H1 (cell line): ENCODE results near the gene SMIM41. TPM values are rescaled to one million over a fixed set of nuclear protein-coding genes. Genes with fewer than 3 reads are reported as not detected.

ENCODE experiments used
- CTCF ChIA-PET: fragments of 300-600 bp; sonication (Branson Sonifier 250); formaldehyde crosslinking; loops from one replicate; lab custom pipeline; 2021; ENCODE audit not compliant: partially characterized antibody; lab: Charles Lee
- POLR2A ChIA-PET: fragments of 300-600 bp; sonication (Branson Sonifier 250); formaldehyde crosslinking; loops from one replicate; lab custom pipeline; 2021; ENCODE audit warnings: inconsistent platforms; ENCODE audit not compliant: partially characterized antibody; lab: Charles Lee
- DNase-seq, 2 experiments: peaks; one replicate each; pipeline versions ENCODE4 v3.0.0 to v3.0.0-alpha.2; 2010 to 2022; ENCODE audit warnings: low spot score in 2 of 2, low read depth in 1 of 2, mixed read lengths in 1 of 2
- FAIRE-seq: peaks from 2 replicates; lab custom pipeline; 2011; peaks lifted over from hg19 to GRCh38; lab: Jason Lieb, UNC
- H2AFZ ChIP-seq: 2 replicates; pipeline ENCODE4 v1.8.1; 2012; ENCODE audit warnings: low read length, inconsistent platforms
- H2AK5ac ChIP-seq: 2 replicates; pipeline ENCODE4 v1.6.1; 2013; ENCODE audit warnings: low read depth, low read length
- H2BK120ac ChIP-seq: replicated peaks from 2 replicates; pipeline ENCODE3; 2013; ENCODE audit warnings: low read depth, low read length, inconsistent platforms
- H2BK12ac ChIP-seq: 2 replicates; pipeline ENCODE4 v1.6.1; 2013; ENCODE audit warnings: low read depth, low read length
- H2BK15ac ChIP-seq: 2 replicates; pipeline ENCODE4 v1.6.1; 2013; ENCODE audit warnings: low read length
- H2BK20ac ChIP-seq: 2 replicates; pipeline ENCODE4 v1.6.1; 2013; ENCODE audit warnings: low read length
- H2BK5ac ChIP-seq: 2 replicates; pipeline ENCODE4 v1.6.1; 2013; ENCODE audit warnings: low read depth, low read length
- H3K14ac ChIP-seq: 2 replicates; pipeline ENCODE4 v1.6.1; 2013; ENCODE audit warnings: inconsistent platforms; ENCODE audit not compliant: insufficient read length
- H3K18ac ChIP-seq: 2 replicates; pipeline ENCODE4 v1.6.1; 2013; ENCODE audit warnings: low read length; ENCODE audit errors: extremely low read depth
- H3K23ac ChIP-seq: 2 replicates; pipeline ENCODE4 v1.6.1; 2013; ENCODE audit warnings: inconsistent platforms; ENCODE audit not compliant: insufficient read length
- H3K23me2 ChIP-seq: 2 replicates; pipeline ENCODE4 v1.6.1; 2013; ENCODE audit warnings: low read depth, low read length
- H3K27ac ChIP-seq: 2 replicates; pipeline ENCODE4 v1.6.1; 2011; ENCODE audit warnings: low read depth, low read length, inconsistent platforms
- H3K27me3 ChIP-seq, 4 experiments: replicated peaks in 1 of 4; 1 replicate in 1 of 4; 2 replicates in 3 of 4; pipeline versions ENCODE4 v1.6.1 to v1.8.1; 2011 to 2013; ENCODE audit warnings: low read length in 3 of 4, mild to moderate bottlenecking in 3 of 4, inconsistent platforms in 2 of 4, mixed read lengths in 2 of 4, moderate library complexity in 1 of 4; ENCODE audit not compliant: control insufficient read depth in 3 of 4, insufficient read depth in 3 of 4; ENCODE audit errors: extremely low read depth in 1 of 4
- H3K36me3 ChIP-seq, 4 experiments: 2 replicates each; pipeline versions ENCODE4 v1.6.1 to v1.8.1; 2011 to 2013; ENCODE audit warnings: mild to moderate bottlenecking in 4 of 4, low read length in 3 of 4, moderate library complexity in 2 of 4, control low read depth in 1 of 4, inconsistent platforms in 1 of 4; ENCODE audit not compliant: insufficient read depth in 4 of 4, control insufficient read depth in 2 of 4
- H3K4ac ChIP-seq: replicated peaks from 2 replicates; pipeline ENCODE3; 2013; ENCODE audit warnings: low read length, low read depth, mixed read lengths, inconsistent platforms; ENCODE audit not compliant: insufficient read length
- H3K4me1 ChIP-seq, 4 experiments: replicated peaks in 1 of 4; 1 replicate in 1 of 4; 2 replicates in 3 of 4; pipeline versions ENCODE4 v1.6.1 to v1.8.1; 2011 to 2013; ENCODE audit warnings: low read length in 3 of 4, inconsistent platforms in 2 of 4, mixed read lengths in 1 of 4; ENCODE audit not compliant: insufficient read depth in 4 of 4, control insufficient read depth in 3 of 4
- H3K4me2 ChIP-seq, 2 experiments: 2 replicates each; pipeline versions ENCODE4 v1.6.1 to v1.8.1; 2011 to 2013; ENCODE audit warnings: low read depth in 2 of 2, low read length in 2 of 2, control low read depth in 1 of 2, inconsistent platforms in 1 of 2, mild to moderate bottlenecking in 1 of 2; ENCODE audit not compliant: insufficient read depth in 1 of 2
- H3K4me3 ChIP-seq, 4 experiments: fragments of 200-600, 300-600 bp in 1 of 4; sonication (generic), shearing (Covaris generic), sonication (Bioruptor Twin) in 1 of 4; 2 replicates each; pipeline versions ENCODE4 v1.5.1 to v1.8.1; 2011 to 2016; ENCODE audit warnings: low read length in 4 of 4, low read depth in 3 of 4, control low read depth in 2 of 4, inconsistent platforms in 2 of 4, mild to moderate bottlenecking in 2 of 4, mixed read lengths in 1 of 4, moderate library complexity in 1 of 4; ENCODE audit not compliant: insufficient read depth in 2 of 4; ENCODE audit errors: extremely low read depth in 1 of 4
- H3K56ac ChIP-seq: replicated peaks from 2 replicates; pipeline ENCODE3; 2013; ENCODE audit warnings: low read depth, mild to moderate bottlenecking, mixed read lengths, low read length, inconsistent platforms; ENCODE audit not compliant: insufficient read length
- H3K79me1 ChIP-seq: 2 replicates; pipeline ENCODE4 v1.6.1; 2013; ENCODE audit warnings: low read depth, low read length, control low read depth
- H3K79me2 ChIP-seq, 2 experiments: 2 replicates each; pipeline versions ENCODE4 v1.6.1 to v1.8.1; 2012 to 2013; ENCODE audit warnings: low read length in 2 of 2, mild to moderate bottlenecking in 2 of 2, inconsistent platforms in 1 of 2; ENCODE audit not compliant: insufficient read depth in 2 of 2, control insufficient read depth in 1 of 2
- H3K9ac ChIP-seq, 4 experiments: replicated peaks in 1 of 4; 1 replicate in 1 of 4; 2 replicates in 3 of 4; pipeline versions ENCODE4 v1.6.1 to v1.8.1; 2011 to 2013; ENCODE audit warnings: low read depth in 3 of 4, low read length in 3 of 4, control low read depth in 2 of 4, mild to moderate bottlenecking in 2 of 4, moderate library complexity in 2 of 4, inconsistent platforms in 1 of 4; ENCODE audit errors: extremely low read depth in 1 of 4
- H3K9me3 ChIP-seq, 2 experiments: 2 replicates each; pipeline versions ENCODE4 v1.6.1 to v1.8.1; 2012 to 2013; ENCODE audit warnings: mild to moderate bottlenecking in 2 of 2, moderate library complexity in 2 of 2, control low read depth in 1 of 2, inconsistent platforms in 1 of 2, low read depth in 1 of 2, low read length in 1 of 2, mixed read lengths in 1 of 2; ENCODE audit not compliant: insufficient read depth in 2 of 2
- H4K20me1 ChIP-seq, 2 experiments: replicated peaks in 1 of 2; 2 replicates each; pipeline versions ENCODE3 to v1.8.1; 2011 to 2013; ENCODE audit warnings: inconsistent platforms in 2 of 2, low read length in 2 of 2, mild to moderate bottlenecking in 1 of 2; ENCODE audit not compliant: insufficient read depth in 2 of 2, control insufficient read depth in 1 of 2
- H4K5ac ChIP-seq: 2 replicates; pipeline ENCODE4 v1.6.1; 2013; ENCODE audit warnings: low read length, low read depth, mixed read lengths, inconsistent platforms; ENCODE audit not compliant: insufficient read length
- H4K8ac ChIP-seq: 2 replicates; pipeline ENCODE4 v1.8.0; 2013; ENCODE audit warnings: mild to moderate bottlenecking, moderate library complexity, low read length, inconsistent platforms; ENCODE audit not compliant: insufficient read depth; ENCODE audit errors: extremely low read depth
- H4K91ac ChIP-seq: replicated peaks from 2 replicates; pipeline ENCODE3; 2013; ENCODE audit warnings: low read length, mixed read lengths, inconsistent platforms; ENCODE audit not compliant: insufficient read length
- CTCF ChIP-seq, 3 experiments: IDR thresholded peaks; 1 replicate in 2 of 3; 2 replicates in 1 of 3; pipeline versions ENCODE4 v1.5.1 to v1.6.1; 2011; ENCODE audit warnings: low read length in 3 of 3, mild to moderate bottlenecking in 3 of 3, inconsistent platforms in 2 of 3, low read depth in 1 of 3, moderate library complexity in 1 of 3; ENCODE audit not compliant: insufficient read depth in 1 of 3; ENCODE audit errors: control extremely low read depth in 1 of 3
- EZH2 ChIP-seq: fragments of 200-600 bp; sonication (generic); IDR thresholded peaks from 2 replicates; pipeline ENCODE4 v1.7.1; 2012; ENCODE audit warnings: low read depth, mild to moderate bottlenecking, moderate library complexity, low read length, inconsistent platforms; ENCODE audit not compliant: severe bottlenecking
- KDM1A ChIP-seq: fragments of 200-600, 300-600 bp; sonication (generic); IDR thresholded peaks from 2 replicates; pipeline ENCODE4 v1.7.1; 2016; ENCODE audit warnings: mild to moderate bottlenecking, low read length, borderline replicate concordance
- KDM4A ChIP-seq: IDR thresholded peaks from one replicate; pipeline ENCODE4 v1.7.1; 2012; ENCODE audit warnings: low read depth, mild to moderate bottlenecking, moderate library complexity, low read length, inconsistent platforms; ENCODE audit not compliant: severe bottlenecking
- MAFK ChIP-seq: IDR thresholded peaks from 2 replicates; pipeline ENCODE4 v1.6.1; 2012; ENCODE audit warnings: low read depth, mild to moderate bottlenecking, improper control_type of control experiment, low read length
- RBBP5 ChIP-seq: IDR thresholded peaks from 2 replicates; pipeline ENCODE4 v1.7.1; 2012; ENCODE audit warnings: low read depth, mild to moderate bottlenecking, inconsistent platforms, low read length, moderate library complexity, borderline replicate concordance
- RXRA ChIP-seq: IDR thresholded peaks from 2 replicates; pipeline ENCODE4 v1.6.1; 2011; ENCODE audit warnings: low read depth, mild to moderate bottlenecking, low read length, moderate library complexity; ENCODE audit not compliant: insufficient read depth
- TAF1 ChIP-seq: IDR thresholded peaks from 2 replicates; pipeline ENCODE4 v1.6.1; 2011; ENCODE audit warnings: mild to moderate bottlenecking, low read depth, low read length
- YY1 ChIP-seq: IDR thresholded peaks from 2 replicates; pipeline ENCODE4 v1.6.1; 2011; ENCODE audit warnings: low read depth, mild to moderate bottlenecking, low read length
- WGBS, 2 experiments: shearing (Covaris generic) in 1 of 2; methylation state at CpG; one replicate each; pipeline versions ENCODE4 v1.1.6 to v1.1.7; 2013 to 2015; ENCODE audit warnings: low lambda C conversion rate in 2 of 2, mixed read lengths in 2 of 2, inconsistent platforms in 1 of 2, low coverage in 1 of 2, missing lambda C conversion rate in 1 of 2; ENCODE audit not compliant: insufficient replicate concordance in 2 of 2, insufficient coverage in 1 of 2, insufficient read length in 1 of 2; ENCODE audit errors: extremely low coverage in 1 of 2, missing lambda C conversion rate in 1 of 2; 5-methylcytosine and 5-hydroxymethylcytosine counted together
- polyA plus RNA-seq, 7 experiments: library from polyadenylated mRNA; depleted of rRNA in 3 of 7; stranded (reverse) in 5 of 7; unstranded in 2 of 7; fragments of >200 nt in 5 of 7; fragments of 200-250 nt in 2 of 7; gene quantifications; 1 replicate in 5 of 7; 2 replicates in 1 of 7; 4 replicates in 1 of 7; pipeline versions ENCODE4 v1.2.1 to v1.2.3, GENCODE V29; 2011 to 2013; ENCODE audit warnings: missing spikeins in 2 of 7, mixed read lengths in 2 of 7
- total RNA-seq: library from RNA; stranded (reverse); fragmentation: NEBNext Ultra II Directional; extraction: Animal tissue kit (Norgen Biotek cat#: 25700); gene quantifications from 2 replicates; pipeline ENCODE4 v1.2.1, GENCODE V29; 2021

SMIM41 gene
- total and polyA plus RNA-seq, 2 of the 8 experiments (the other 6 are each of a cell fraction or from before 2014, with no cell fraction given): 0.28 to 0.98 TPM

DNA sequence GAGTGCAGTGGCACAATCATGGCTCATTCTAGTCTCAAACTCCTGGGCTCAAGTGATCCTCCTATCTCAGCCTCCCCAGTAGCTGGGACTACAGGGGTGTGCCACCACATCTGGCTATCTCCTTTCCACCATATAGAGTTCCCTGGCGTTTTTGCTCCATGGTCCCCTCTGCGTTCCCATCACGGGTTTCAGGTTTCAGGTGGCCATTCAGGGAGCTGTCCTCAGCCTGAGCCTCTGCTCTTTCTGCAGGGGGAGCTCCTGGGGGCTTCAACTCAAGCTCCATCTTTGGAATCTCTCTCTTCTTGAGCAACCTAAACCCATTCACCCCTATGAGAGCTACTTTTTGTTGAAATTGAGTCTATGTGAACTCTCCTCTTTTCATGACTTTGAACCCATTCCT, 11.6 kb downstream of the SMIM41 start:
- H2AFZ ChIP-seq: no peak overlapping the region
- CTCF ChIA-PET: interaction anchor here (0.9 to 11.5 kb wide), 8 partner anchors 8 to 87 kb away, joined by 3 to 205 read pairs (median 5); partner anchors contain the start of gene SMIM41

More for the DNA sequence above, 11.6 kb downstream of the SMIM41 start:
- Histone ChIP-seq H3K4me3 (no peak overlapping the region), H3K9ac (no peak overlapping the region), H3K14ac (no peak overlapping the region), H3K36me3 (no peaks in the 10 kb centered on the region), H4K91ac (no peak overlapping the region), H3K27me3 (no peaks in the 10 kb centered on the region), H3K18ac (no peak overlapping the region), H2BK20ac (no peak overlapping the region), H3K79me1 (no peaks in the 10 kb centered on the region; the same call in 1 of the 2 replicates), H2BK12ac (no peak overlapping the region), H3K56ac (no peak overlapping the region), H3K9me3 (no peaks in the 10 kb centered on the region), H3K4me1 (no peaks in the 10 kb centered on the region), H3K27ac (no peak overlapping the region), H4K20me1 (no peaks in the 10 kb centered on the region), H2BK15ac (no peak overlapping the region), H3K4ac (no peak overlapping the region), H2BK5ac (no peak overlapping the region), H4K5ac (no peak overlapping the region), H4K8ac (no peak overlapping the region), H3K79me2 (no peaks in the 10 kb centered on the region), H3K23me2 (no peaks in the 10 kb centered on the region), H2AK5ac (no peak overlapping the region), H2BK120ac (no peak overlapping the region), H3K23ac (no peak overlapping the region), H3K4me2 (no peak overlapping the region)
- 53% methylated on average over 3 of the region's 3 CpGs; no CpG with 5 or more reads in 1 of the 2 experiments for WGBS, 2 experiments
- no peak for TF ChIP-seq CTCF (IDR thresholded peaks at IDR 0.05; ENCODE audit: control extremely low read depth in 1 of 3, insufficient read depth in 1 of 3, low read depth in 1 of 3, low read length in 3 of 3)
- no peak for TF ChIP-seq EZH2
- no peak for TF ChIP-seq KDM4A
- no peak for TF ChIP-seq RBBP5
- TF ChIP-seq RXRA: no peak
- no peak for TF ChIP-seq MAFK
- no peak for TF ChIP-seq KDM1A
- no peak for TF ChIP-seq TAF1
- TF ChIP-seq YY1: no peak
- POLR2A ChIA-PET: interaction anchor here (2.2 kb wide), 1 partner anchor 11 kb away, joined by 5 read pairs; the partner anchor contains the start of gene SMIM41
- FAIRE-seq (no peak), DNase-seq (no peak)
